Adipose tissue (tissue), 3 donors: Measurements from ENCODE around the gene C20orf96. TPM values are rescaled to one million over a fixed set of nuclear protein-coding genes. Genes with fewer than 3 reads are reported as not detected.
A peak's percentile ranks its signal among the peaks of the same experiment; 100 is the strongest.

Source experiments
- H3K27ac ChIP-seq: one replicate; pipeline ENCODE4 v1.5.1; 2013; ENCODE audit warnings: low read depth, low read length
- WGBS, 3 donors: extraction: QIAGEN DNeasy Blood & Tissue Kit; methylation state at CpG; one replicate each; pipeline ENCODE4 v1.1.7; 2013; 5-methylcytosine and 5-hydroxymethylcytosine counted together
- polyA plus RNA-seq, 3 donors: library from polyadenylated mRNA; stranded (reverse); fragments of 200-250 nt; gene quantifications; one replicate each; pipeline ENCODE4 v1.2.3, GENCODE V29; 2013
- donor health status: healthy with polysubstance abuse.
- donor health status: Bipolar disorder and iron deficiency.
- donor health status: healthy.

C20orf96 gene
- polyA plus RNA-seq, 3 donors = 3.4 to 6.2 (median 3.5) TPM

DNA sequence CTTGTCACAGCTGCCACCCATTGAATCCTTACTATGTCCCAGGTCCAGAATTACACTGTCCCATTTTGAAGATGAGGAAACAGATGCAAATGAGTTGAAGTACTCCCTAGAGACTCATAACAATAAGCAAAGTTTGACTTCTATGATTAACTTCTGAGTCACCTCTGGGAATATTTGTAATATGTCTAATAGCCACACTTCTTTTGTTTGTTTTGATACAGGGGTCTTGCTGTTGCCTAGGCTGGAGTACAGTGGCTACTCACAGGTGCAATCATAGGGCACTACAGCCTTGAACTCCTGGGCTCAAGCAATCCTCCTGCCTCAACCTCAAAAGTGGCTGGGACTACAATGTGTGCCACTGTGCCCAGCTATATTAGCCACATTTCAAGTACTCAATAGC lies 23.4 kb upstream of the C20orf96 start:
- H3K27ac ChIP-seq = no peak overlapping the region

DNA sequence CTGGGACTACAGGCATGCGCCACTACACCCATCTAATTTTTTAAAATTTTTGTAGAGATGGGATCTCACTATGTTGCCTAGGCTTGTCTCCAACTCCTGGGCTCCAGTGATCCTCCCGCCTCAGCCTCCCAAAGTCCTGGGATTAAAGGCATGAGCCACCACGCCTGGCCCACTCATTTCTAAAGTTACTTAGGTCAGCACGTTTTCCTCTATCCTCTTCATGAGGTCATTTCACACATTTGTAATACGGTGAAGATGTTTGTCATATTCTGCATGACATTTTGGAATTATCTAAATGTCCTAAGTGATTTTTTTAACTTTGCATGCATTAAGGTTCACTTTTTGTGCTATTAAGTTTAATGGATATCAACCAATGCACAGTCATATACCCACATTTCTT lies 22.9 kb upstream of the C20orf96 start:
- 88 to 93% (median 89%) methylated on average over 5 of the region's 5 CpGs for WGBS, 3 donors
- no peak overlapping the region for H3K27ac ChIP-seq

GRCh38 chr20:312866-313265 lies 22.3 kb upstream of the C20orf96 start:
- no peak overlapping the region for H3K27ac ChIP-seq
- 46 to 69% (median 62%) methylated on average over 1 of the region's 1 CpG for WGBS, 3 donors

DNA sequence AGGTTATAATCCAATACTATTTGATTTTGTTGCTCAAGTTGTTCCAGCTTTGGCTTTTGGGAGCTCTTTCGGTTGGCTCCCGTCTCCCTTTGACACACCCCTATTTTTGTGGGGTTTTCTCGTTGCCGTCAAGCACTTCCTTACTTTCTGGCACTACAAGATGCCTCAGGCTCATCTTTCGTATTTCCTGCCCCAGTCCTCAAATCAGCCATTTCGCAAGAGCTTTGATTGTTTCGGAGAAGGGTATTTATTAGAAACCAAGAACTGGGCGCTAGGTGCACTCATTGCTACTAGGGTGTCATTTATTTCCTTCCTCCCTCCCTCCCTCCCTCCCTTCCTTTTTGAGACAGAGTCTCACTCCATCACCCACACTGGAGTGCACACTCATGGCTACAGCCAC lies 21.5 kb upstream of the C20orf96 start:
- WGBS, 3 donors = 64 to 89% (median 74%) methylated on average over 8 of the region's 8 CpGs
- no peak overlapping the region for H3K27ac ChIP-seq

GRCh38 chr20:311609-312008 lies 21.1 kb upstream of the C20orf96 start:
- H3K27ac ChIP-seq = no peak overlapping the region
- 87 to 91% (median 91%) methylated on average over 7 of the region's 7 CpGs for WGBS, 3 donors

GRCh38 chr20:310645-311044 lies 20.1 kb upstream of the C20orf96 start:
- WGBS, 3 donors = 7 to 15% (median 8%) methylated on average over 7 of the region's 7 CpGs
- H3K27ac ChIP-seq = no peak overlapping the region

DNA sequence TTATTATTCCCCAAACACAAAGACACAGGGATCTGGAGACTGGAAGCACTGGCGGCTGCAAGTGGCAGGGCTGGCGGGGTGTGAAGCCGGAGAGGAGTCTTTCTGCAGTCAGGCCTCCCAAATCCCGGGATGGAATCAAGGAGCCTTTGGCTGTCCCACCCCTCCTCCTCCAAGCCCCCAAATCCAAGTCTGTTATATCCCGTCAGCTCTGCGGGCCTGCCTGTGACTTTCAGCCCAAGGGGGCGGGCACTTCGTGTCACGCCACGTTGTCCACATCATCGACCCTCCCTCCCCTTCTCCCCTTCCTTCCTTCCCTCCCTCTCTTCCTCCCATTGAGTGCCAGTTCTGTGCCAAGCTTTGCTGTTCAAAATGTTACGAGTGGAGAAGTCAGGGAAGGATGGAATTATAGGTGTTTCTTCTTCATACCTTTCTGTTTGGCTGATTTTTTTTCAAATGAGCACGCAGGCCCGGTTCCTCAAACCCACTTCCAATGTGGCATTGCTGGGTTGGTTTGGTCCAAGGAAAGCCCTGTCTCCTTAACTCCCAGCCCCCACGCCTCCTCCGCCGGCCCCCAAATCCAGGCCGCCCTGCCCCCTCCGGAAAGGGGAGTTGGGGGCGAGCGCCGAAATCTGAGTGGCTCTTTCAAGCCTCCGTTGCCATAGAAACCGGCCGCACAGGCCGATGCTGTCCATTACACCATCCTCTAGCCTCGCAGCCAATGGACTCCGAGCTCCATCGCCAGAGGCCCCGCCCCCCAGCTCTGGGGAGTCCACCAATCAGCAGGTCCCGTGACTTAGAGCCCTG lies 19.5 kb upstream of the C20orf96 start:
- WGBS, 3 donors = 3 to 8% (median 4%) methylated on average over 31 of the region's 31 CpGs
- no peak overlapping the region for H3K27ac ChIP-seq

DNA sequence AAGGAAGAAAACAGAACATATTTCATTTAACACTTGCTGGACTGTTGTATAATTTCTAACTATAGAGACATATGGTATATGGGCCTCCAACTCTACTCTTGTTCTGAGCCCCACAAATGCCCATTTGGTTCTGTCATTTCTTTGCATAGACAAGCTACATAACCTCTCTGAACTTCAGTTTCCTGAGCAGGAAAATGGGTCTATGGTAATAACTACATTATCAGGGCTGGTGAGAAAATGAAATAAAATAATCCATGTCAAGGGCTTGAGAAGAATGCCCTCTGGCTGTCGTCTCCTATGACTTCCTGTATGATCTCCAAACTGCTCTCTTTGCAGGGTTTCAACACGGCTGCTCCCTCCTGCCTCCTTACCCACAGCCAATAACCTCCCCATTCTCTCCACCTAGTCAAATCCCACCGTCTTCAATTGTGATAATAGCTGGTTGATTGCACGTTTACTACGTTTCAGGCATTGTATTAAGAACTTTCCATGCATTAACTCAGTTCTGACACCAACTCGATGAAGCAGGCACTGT lies 18.8 kb upstream of the C20orf96 start:
- WGBS, 3 donors = 8 to 20% (median 10%) methylated on average over 6 of the region's 6 CpGs
- no peak overlapping the region for H3K27ac ChIP-seq

DNA sequence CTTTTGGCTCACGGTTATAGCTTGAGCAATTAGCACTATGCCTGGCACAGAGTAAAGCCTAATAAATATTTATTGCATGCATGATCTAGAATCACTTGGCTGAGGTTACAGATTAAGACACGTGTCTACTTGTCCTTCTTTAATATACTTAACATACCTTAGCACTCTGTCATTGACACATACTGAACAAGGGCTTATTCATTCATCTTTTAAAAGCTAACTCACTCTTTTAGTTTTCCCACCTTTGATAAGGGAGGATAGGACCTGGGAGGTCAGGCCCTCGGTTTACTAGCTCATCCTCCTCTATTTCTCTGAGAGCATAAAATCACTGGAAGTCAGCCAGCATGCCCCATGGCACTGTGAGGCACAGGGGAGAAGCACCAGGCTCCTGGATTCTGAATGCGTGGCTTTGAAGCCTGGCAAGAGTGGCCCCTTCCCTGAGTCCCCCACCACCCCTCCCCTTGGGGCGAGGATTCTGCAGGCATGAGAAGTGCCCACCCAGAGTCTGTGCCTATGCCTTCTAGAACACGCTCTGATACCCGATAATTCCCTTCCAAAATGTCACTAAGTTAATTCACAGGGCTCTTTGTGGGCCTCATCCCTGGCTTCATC lies 18.0 kb upstream of the C20orf96 start:
- 67 to 74% (median 73%) methylated on average over 7 of the region's 7 CpGs for WGBS, 3 donors

GRCh38 chr20:305745-306144 lies 15.2 kb upstream of the C20orf96 start:
- no peak overlapping the region for H3K27ac ChIP-seq
- WGBS, 3 donors = 73 to 86% (median 81%) methylated on average over 11 of the region's 11 CpGs

More for the DNA sequence above, 18.0 kb upstream of the C20orf96 start:
- H3K27ac ChIP-seq = no peak overlapping the region

GRCh38 chr20:301886-302848 lies 11.6 kb upstream of the C20orf96 start:
- H3K27ac ChIP-seq = no peak overlapping the region
- 81 to 82% (median 82%) methylated on average over 13 of the region's 13 CpGs for WGBS, 3 donors

DNA sequence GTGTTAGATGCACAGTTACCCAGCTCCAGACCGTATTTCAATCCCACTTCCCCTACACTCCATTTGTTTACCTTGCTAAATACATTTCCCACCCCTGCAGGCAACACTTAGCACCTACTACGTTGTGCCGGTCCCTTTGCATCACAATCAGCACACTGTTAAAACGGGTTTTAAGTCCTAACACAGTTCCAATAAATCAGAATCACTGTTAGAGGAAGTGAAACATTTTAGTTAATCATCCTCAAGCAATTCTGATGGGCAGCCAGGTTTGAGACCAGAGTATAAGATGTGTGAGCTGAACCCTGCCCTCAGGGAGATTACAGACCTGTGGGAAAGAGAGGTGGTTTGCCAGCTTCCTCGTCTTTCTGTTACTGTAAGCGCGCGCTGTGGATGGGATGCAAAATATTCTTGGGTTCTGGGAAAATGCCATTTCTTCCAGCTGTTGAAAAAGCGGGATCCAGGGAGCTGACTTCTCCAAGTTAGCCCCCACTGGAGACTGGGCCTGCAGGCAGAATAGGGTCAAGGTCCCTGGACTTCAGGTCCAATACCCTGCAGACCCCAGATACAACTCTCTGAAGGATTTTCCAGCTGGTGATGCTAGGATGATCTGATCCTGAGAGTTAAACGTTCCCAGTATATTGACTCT lies 9.9 kb upstream of the C20orf96 start:
- H3K27ac ChIP-seq = no peak overlapping the region
- 34 to 42% (median 35%) methylated on average over 10 of the region's 10 CpGs for WGBS, 3 donors

DNA sequence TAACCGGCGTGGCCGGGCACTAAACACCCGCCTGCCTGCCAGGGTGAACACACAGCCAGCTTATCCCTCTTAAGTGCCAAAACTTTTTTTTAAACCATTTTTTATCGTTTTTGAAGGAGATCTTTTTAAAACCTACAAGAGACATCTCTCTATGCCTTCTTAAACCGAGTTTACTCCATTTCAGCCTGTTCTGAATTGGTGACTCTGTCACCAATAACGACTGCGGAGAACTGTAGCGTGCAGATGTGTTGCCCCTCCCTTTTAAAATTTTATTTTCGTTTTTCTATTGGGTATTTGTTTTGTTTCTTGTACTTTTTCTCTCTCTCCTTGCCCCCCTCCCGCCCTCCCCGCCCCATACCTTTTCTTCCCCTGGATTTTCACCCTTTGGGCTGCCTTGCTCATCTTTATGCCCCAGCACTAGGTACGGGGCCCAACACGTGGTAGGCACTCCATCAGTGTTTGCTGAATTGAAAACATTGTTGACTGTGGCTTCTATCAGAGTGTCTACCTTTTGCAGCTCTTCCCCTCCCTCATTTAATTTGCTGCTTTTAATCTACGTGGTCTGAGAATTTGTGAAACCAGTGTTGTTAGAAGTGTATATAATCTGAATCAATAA lies 8.3 kb upstream of the C20orf96 start:
- no peak overlapping the region for H3K27ac ChIP-seq
- WGBS, 3 donors = 5 to 6% (median 6%) methylated on average over 15 of the region's 15 CpGs

DNA sequence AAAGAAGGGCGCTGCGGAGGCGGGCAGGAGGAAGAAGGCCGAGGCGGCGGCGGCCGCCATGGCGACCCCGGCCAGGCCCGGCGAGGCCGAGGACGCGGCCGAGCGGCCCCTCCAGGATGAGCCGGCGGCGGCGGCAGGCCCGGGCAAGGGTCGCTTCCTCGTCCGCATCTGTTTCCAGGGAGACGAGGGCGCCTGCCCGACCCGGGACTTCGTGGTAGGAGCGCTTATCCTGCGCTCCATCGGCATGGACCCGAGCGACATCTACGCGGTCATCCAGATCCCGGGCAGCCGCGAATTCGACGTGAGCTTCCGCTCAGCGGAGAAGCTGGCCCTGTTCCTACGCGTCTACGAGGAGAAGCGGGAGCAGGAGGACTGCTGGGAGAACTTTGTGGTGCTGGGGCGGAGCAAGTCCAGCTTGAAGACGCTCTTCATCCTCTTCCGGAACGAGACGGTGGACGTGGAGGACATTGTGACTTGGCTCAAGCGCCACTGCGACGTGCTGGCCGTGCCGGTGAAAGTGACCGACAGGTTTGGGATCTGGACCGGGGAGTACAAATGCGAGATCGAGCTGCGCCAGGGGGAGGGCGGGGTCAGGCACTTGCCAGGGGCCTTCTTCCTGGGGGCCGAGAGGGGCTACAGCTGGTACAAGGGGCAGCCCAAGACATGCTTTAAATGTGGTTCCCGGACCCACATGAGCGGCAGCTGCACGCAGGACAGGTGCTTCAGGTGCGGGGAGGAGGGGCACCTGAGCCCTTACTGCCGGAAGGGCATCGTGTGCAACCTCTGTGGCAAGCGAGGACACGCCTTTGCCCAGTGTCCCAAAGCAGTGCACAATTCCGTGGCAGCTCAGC lies 7.6 kb upstream of the C20orf96 start:
- 0 to 1% (median 1%) methylated on average over 55 to 73 of the region's 75 CpGs for WGBS, 3 donors
- peak overlapping the region; percentile 86 for H3K27ac ChIP-seq

DNA sequence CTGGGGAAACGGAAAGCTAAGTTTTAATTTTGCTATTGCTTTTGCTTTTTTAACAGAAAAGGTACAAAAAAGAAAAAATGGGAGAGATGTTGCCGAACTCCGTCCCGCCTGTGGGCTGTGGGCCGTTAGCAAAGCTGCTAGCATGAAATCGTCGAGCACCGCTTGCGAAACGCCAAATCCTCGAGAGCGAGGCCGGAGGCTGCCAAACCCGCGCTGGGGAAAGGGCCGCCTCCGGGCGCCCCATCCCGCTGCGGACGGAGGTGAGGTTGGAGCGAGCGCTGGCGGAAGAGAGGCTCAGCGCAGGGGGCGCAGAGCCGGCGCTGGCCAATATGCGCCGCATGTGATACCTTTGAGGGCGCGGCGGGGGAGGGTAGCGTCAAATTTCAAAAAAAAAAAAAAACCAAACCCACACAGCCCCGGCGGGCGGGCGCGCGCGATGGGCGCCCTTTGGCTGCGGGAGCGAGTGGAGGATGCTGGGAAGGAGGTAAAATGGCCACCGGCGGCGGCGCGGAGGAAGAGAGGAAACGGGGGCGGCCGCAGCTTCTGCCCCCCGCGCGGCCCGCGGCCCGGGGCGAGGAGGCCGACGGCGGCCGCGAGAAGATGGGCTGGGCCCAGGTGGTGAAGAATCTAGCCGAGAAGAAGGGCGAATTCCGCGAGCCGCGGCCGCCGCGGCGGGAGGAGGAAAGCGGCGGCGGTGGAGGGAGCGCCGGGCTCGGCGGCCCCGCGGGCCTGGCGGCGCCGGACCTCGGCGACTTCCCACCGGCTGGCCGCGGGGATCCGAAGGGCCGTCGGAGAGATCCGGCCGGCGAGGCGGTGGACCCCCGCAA lies 6.8 kb upstream of the C20orf96 start, which contains the start of gene ZCCHC3:
TSS of gene ZCCHC3 (plus strand) at position 473 of the 827 bp plus-strand sequence. CDS start at position 490, 17 bp downstream.
- WGBS, 3 donors = 0 to 1% (median 1%) methylated on average over 61 to 99 of the region's 99 CpGs
- peak within 1 kb of the TSS; percentile 86 for H3K27ac ChIP-seq

DNA sequence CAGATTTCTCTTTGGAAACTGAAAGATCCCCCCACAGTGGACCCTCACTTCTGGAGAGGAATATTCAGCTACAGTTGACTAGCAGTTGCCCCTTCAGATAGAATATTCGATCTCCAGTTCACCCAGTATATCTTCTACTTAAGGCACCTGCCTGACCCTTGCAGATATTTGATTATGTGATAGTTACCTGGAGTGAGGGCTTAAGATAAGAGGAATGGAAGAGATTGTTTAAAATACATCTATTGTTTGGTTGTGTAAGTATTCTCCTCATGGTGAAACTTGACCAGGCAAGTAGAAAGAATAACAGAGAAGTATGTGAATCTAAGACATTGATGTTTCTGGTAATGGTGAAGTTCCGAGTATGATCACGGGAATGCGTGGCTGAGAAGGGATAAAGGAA lies 5.3 kb upstream of the C20orf96 start:
- WGBS, 3 donors = 84 to 95% (median 93%) methylated on average over 4 of the region's 4 CpGs
- no peak overlapping the region for H3K27ac ChIP-seq
